Measurements from ENCODE around the gene ART5.
"Not testable (repeated sequence)": the region's sequence is repeated elsewhere in the genome, so short reads cannot be mapped to it uniquely, and the experiment has no call there.

Gene ART5

GRCh38 chr11:3616721-3617460 is 24.9 kb downstream of the ART5 start:
- no peak for DNase-seq

- DNase-seq = no peak
These were observed 25.8 kb downstream of the ART5 start for GRCh38 chr11:3615998-3616397.

- DNase-seq = peak; percentile 64 to 72
These were observed 27.0 kb downstream of the ART5 start for GRCh38 chr11:3614742-3615171.

- DNase-seq = no peak
These were observed 27.6 kb downstream of the ART5 start for GRCh38 chr11:3613998-3614741.

- no peak for DNase-seq
These were observed 29.7 kb downstream of the ART5 start for GRCh38 chr11:3611976-3612678.

GRCh38 chr11:3610846-3611245 is 30.9 kb downstream of the ART5 start:
- DNase-seq = no peak

GRCh38 chr11:3609416-3610265 is 32.2 kb downstream of the ART5 start:
- peak; percentile 9 to 26 for DNase-seq

- no peak for DNase-seq
These were observed 36.0 kb downstream of the ART5 start for GRCh38 chr11:3605771-3606203.

GRCh38 chr11:3605283-3605662 is 36.5 kb downstream of the ART5 start:
- no peak for DNase-seq

GRCh38 chr11:3604167-3604566 is 37.6 kb downstream of the ART5 start:
- no peak for DNase-seq

- not testable (repeated sequence) for DNase-seq
These were observed 41.6 kb downstream of the ART5 start for GRCh38 chr11:3600201-3600600.

GRCh38 chr11:3597743-3598142 is 44.0 kb downstream of the ART5 start:
- not testable (repeated sequence) for DNase-seq

- DNase-seq = not testable (repeated sequence)
These were observed 50.5 kb downstream of the ART5 start for GRCh38 chr11:3591326-3591725.

- not testable (repeated sequence) for DNase-seq
These were observed 51.6 kb downstream of the ART5 start for GRCh38 chr11:3590193-3590592.

- not testable (repeated sequence) for DNase-seq
These were observed 53.0 kb downstream of the ART5 start for GRCh38 chr11:3588776-3589175.

All from activated CD4-positive, alpha-beta T cell treated with anti-CD3 and anti-CD28 coated beads, Interleukin-2, amount 50 U/mL, for 48 hours (primary cell).